NCI-H1105 (cell line): ENCODE data around the gene HBA1.
"Not testable (repeated sequence)": the region's sequence is repeated elsewhere in the genome, so short reads cannot be mapped to it uniquely, and the experiment has no call there.

Experiments
- DNase-seq: peaks from one replicate; lab custom pipeline; 2025; lab: John Stamatoyannopoulos, UW

Gene HBA1

DNA sequence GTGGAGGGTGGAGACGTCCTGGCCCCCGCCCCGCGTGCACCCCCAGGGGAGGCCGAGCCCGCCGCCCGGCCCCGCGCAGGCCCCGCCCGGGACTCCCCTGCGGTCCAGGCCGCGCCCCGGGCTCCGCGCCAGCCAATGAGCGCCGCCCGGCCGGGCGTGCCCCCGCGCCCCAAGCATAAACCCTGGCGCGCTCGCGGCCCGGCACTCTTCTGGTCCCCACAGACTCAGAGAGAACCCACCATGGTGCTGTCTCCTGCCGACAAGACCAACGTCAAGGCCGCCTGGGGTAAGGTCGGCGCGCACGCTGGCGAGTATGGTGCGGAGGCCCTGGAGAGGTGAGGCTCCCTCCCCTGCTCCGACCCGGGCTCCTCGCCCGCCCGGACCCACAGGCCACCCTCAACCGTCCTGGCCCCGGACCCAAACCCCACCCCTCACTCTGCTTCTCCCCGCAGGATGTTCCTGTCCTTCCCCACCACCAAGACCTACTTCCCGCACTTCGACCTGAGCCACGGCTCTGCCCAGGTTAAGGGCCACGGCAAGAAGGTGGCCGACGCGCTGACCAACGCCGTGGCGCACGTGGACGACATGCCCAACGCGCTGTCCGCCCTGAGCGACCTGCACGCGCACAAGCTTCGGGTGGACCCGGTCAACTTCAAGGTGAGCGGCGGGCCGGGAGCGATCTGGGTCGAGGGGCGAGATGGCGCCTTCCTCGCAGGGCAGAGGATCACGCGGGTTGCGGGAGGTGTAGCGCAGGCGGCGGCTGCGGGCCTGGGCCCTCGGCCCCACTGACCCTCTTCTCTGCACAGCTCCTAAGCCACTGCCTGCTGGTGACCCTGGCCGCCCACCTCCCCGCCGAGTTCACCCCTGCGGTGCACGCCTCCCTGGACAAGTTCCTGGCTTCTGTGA is at the start of gene HBA1:
HBA1 (plus strand) TSS at position 204 of the 906 bp plus-strand sequence; CDS start at position 241, 37 bp downstream.
- not testable (repeated sequence) for DNase-seq

DNA sequence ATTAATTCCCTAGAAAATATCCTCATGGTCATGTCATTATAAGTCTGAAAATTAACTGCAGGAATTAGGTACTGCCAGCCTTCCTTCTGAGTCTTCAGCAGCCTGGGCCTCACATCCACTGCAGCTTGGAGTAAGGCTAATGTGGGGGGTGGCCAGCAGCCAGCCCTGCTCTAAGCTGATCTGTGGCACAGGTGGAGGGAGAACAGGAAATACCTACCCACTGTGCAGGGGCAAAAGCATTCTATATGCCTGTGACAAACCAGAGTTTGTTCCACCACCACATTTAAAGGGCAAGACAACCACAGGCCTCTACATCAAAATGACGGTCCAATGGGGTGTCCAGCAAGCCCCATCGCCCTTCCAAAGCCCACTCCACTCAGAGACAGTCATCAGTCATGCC is 47.4 kb upstream of the HBA1 start:
- no peak for DNase-seq

DNA sequence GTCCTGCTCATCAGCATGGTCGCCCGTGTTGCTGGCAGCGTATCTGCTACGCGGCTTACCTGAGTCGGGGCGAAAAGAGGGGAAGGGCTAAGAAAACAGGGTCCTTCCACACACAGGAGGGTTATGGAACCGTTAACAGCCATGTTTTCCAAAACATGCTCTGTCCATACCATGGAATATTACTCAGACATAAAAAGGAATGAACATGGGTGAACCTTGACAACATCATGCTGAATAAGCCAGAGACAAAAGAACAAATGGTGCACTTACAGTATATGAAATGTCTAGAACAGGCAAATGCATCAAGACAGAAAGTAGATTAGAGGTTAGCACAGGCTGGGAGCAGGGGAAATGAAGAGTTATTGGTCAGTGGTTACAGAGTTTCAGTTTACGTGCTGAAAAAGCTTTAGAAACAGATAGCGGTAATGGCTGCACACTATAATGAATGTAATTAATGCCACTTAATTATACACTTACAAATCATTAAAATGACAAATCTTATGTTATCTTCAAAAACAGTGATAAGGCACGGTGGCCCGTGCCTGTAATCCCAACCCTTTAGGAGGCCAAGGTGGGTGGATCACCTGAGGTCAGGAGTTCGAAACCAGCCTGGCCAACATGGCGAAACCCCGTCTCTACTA is 45.8 kb upstream of the HBA1 start:
- DNase-seq: no peak

DNA sequence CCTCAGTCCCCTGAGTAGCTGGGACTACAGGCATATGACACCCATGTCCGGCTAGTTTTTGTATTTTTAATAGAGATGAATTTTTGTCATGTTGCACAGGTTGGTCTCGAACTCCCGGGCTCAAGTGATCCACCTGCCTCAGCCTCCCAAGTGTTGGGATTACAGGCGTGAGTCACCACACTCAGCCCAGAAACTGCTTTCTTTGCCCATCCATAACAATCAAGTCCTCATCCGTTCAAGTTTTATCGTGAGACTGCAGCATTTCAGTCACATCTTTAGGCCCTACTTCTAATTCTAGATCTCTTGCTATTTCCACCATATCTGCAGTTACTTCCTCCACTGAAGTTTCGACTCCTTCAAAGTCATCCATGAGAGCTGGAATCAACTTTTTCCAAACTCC is 44.4 kb upstream of the HBA1 start:
- no peak for DNase-seq

DNA sequence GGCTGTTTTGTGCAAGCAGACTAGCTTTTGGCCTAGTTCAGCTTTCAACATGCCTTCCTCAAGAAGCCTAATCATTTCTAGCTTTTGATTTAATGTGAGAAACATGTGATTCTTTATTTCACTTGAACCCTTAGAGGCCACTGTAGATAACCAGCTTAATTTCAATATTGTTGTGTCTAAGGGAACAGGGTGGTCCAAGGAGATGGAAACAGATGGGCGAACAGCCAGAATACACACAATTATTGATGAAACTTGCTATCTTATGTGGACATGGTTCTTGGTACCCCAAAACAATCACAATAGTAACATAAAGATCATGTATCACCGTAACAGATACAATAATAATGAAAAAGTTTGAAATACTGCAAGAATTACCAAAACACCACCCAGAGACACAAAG is 42.8 kb upstream of the HBA1 start:
- no peak for DNase-seq

- DNase-seq: no peak
Observed at GRCh38 chr16:138049-138417, 38.4 kb upstream of the HBA1 start.

DNA sequence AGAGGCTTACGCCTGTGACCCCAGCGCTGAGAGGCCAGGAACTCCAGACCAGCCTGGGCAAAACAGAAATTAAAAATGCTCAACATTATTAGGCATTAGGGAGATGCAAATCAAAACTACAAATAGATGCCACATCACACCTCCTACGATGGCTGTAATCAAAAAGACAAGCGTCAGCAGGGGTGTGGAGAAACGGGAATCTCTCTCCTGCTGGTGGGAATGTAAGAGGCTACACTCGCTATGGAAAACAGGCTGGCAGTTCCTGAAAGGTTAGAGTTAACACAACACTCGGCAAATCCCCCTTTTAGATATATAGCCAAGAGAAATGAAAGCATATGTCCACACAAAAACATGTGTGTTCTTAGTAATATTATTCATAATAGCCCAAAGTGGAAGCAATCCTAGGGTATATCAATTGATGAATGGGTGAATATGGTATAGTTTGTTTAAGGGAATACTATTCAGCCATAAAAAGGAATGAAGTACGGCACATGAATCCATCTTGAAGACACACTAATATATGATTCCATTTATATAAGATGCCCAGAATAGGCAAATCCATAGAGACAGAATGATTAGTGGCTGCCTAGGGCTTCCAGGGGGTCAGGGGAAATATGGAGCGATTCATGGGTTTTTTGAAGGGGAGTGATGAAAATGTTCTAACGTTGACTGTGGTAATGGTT is 36.2 kb upstream of the HBA1 start:
- DNase-seq: no peak

GRCh38 chr16:142405-142967 is 34.0 kb upstream of the HBA1 start:
- DNase-seq: no peak

- DNase-seq: no peak
Observed at GRCh38 chr16:143047-143446, 33.4 kb upstream of the HBA1 start.

DNA sequence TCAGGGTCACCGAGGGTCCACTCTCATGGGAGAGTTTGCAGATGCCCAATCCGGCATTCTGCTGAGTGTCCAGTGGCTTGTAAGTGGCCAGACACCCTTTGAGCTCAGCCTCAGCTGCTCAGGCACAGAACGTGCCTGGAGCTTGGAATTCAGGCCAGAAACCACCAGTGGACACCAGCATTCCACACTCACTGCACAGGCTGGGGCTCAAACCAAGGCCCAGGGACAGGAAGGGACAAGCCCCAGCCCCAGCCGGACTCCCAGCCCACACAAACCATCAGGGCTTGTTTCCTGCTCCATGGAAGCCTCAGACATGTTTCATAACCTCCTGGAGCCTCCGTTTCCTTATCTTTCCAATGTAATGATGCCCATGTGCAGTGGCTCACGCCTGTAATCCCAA is 33.0 kb upstream of the HBA1 start:
- DNase-seq: no peak

DNA sequence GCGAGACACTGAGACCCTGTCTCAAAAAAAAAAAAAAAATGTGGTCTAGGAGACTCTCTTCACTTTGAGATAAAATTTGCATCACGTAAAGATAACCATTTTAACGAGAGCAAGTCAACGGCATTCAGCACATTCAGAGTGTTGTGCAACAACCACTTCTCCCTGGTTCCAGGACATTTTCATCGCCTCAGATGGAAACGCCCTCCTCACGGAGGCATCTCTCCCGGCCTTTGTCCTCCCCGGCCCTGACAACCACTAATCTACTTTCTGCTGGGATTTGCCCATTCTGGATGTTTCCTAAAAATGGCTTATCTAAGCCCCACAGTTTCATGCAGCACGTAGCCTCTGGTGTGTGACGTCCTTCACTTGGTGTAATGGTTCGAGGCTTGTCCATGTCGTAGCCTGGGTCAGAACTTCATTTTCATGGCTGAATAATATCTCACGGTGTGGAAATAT is 31.7 kb upstream of the HBA1 start:
- DNase-seq: no peak

GRCh38 chr16:146646-147045 is 29.8 kb upstream of the HBA1 start:
- no peak for DNase-seq

DNA sequence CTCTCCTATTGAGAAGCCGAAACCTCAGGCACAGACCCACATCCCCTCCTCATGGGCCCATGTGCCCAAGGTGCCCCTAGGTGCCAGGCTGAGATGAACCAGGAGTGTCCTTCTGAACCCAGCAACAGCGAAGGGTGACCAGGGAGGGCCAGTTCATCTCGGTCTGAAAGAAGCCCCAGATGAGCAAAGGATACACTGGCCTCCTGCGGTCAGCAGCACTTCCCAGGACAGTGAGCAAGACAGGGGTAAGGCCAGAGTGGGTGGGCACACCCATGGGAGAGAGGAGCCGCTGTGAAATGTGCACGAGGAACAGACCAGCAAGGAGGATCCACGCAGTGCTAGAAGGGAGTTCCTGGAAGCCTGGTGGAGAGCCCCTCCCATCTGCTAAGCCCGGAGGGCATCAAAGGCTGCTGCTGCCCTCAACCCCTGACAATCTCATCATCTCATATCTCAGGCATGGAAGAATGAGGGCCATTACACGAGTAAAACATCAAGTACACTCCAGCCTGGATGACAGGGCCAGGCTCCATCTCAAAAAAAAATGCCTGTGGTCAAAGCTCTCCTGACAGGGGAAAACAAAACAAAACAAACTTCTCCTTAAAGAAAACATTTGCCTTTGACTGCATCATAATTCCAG is 27.3 kb upstream of the HBA1 start:
- DNase-seq: no peak

DNA sequence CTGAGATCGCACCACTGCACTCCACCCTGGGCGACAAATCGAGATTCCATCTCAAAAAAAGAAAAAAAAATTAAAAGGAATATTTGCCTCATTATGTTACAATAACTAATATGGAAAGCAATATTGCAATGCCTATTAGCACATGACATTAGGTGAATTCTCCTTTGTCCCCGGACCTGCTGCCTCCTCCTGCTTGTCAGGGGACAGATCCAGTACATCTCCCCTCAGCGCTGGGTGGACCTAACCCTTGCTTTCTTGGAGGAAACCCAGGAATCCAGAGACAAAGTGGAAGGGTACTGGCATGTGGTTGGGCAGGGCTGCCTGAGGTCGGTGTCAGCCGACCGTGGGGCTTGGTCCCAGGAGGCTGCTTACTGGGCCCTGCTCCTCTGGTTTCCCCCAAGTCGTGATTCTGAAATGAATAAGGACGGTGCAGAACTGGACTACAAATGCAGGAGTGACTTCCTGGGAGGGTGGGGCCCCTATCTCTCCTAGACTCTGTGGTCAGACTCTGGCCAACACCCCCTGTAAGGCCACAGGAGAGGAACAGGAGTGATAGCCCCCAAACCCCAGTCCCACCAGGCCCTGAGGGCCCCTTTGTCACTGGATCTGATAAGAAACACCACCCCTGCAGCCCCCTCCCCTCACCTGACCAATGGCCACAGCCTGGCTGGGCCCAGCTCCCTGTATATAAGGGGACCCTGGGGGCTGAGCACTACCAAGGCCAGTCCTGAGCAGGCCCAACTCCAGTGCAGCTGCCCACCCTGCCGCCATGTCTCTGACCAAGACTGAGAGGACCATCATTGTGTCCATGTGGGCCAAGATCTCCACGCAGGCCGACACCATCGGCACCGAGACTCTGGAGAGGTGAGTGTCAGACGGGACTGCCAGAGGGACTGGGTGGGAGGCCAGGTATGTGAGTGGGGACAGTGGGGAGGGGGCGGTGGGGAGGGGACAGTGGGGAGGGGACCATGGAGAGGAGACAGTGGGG is 24.0 kb upstream of the HBA1 start, which contains the start of gene HBZ:
HBZ (plus strand) TSS at position 504 of the 988 bp plus-strand sequence; CDS start at position 770, 266 bp downstream.
- DNase-seq: no peak

DNA sequence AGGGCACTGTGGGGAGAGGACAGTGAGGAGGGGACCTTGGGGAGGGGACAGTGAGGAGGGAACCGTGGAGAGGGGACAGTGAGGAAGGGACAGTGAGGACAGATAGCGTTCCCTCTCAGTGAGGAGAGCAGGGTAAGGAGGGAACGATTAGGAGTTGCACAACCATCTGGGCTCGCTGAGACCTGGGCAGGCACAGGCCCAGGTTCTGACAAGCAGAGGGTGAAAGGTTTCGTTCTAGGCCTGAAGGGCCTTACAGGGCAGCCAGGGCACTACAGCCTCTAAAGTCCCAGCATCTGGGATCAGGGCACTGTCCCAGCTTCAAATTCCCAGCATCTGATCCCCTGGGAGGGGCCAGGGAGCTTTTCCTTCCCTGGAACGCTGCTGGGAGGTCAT is 23.4 kb upstream of the HBA1 start:
- not testable (repeated sequence) for DNase-seq

GRCh38 chr16:153550-154216 is 22.8 kb upstream of the HBA1 start:
- DNase-seq: not testable (repeated sequence)

DNA sequence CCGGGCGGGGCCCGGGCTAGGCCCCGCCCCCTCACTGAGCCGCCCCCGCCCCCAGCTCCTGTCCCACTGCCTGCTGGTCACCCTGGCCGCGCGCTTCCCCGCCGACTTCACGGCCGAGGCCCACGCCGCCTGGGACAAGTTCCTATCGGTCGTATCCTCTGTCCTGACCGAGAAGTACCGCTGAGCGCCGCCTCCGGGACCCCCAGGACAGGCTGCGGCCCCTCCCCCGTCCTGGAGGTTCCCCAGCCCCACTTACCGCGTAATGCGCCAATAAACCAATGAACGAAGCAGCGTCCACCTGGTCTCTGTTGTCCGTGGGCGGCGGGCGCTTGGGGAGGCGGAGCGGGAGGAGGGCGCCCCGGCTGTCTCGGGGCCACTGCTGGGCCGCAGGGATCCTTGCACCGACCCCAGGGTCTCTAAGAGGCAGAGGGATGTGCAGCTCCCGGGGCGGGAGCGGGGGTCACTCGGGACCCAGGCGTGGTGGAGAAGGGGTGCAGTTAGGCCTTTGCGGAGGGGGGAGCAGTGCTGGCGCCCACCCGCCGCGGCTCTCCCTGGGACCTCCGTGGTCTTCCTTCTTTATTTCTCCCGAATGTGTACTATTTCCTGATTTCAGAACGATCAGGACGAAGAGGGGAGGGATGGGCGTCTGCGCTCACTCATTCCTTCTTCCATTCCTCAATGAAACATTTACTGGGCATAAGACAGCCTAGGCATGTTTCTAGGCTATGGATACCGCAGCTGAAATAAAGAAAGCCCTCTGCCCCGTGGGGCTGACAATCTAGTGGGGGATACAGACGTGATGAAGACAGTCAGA is 22.1 kb upstream of the HBA1 start:
- no peak for DNase-seq

DNA sequence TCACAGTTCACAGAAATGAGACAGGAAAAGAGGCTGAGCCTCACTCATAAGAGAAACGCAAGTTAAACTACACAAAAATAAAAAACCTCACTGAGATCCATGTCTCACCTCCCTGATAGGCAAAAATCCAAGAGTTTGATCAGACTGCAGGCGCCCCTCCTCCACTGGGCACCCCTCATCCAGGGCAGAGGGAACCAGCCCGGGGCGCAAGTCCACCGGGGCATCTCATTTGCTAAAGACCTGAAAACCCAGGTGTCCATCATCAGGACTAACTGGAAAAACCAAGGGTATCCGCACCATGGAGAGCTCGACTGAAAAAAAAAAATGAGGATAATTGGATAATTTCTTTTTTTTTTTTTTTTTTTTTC is 21.5 kb upstream of the HBA1 start:
- DNase-seq: no peak

- no peak for DNase-seq
Observed at GRCh38 chr16:159136-159849, 17.2 kb upstream of the HBA1 start.
